SH-SY5Y (cell line): ENCODE data around the gene WDR70.

Experiments used
- GATA2 ChIP-seq: IDR thresholded peaks from 2 replicates; pipeline ENCODE4 v1.6.1; 2011; ENCODE audit warnings: mild to moderate bottlenecking, low read depth, low read length
- GATA3 ChIP-seq: IDR thresholded peaks from 2 replicates; pipeline ENCODE4 v1.6.1; 2011; ENCODE audit warnings: low read depth, mild to moderate bottlenecking, low read length, moderate library complexity

Gene WDR70

DNA sequence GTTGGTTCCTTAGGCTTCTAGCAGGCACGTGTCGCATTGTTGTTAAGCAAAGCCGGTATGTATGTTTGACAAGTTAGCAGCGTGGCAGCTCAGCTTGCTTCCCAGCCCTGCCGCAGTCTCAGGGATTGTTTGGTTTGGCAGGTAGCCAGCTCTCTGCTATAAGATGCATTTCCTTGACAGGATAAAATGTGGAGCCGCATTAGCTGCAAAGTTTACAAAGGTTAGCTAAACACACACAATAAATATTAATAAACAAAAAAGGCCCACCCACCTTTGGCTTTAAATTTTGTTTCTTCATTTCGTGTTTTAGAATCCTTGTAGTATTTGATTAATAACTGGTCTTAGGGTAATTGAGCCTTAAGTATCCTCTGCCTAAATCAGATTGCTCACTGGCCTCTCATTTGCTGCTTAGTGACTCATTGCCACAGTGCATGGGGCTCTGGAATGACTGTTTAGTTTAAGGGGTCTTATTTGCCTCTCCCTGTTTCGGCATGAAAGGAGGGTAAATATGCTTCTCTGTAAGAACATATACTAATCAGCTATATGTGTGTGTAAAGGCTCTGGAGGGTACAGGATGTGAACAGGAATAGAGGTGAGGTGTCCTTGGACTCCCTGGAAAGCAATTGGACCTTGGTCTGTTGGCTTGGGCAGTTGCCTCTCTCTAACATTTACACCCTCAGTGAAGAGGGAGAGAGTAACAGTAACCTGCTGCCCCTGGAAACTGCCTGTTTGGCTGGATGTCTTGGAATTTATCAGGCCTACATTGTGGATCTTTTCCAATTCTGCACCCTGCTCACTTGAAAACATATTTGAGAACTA lies 338.7 kb downstream of the WDR70 start:
- TF ChIP-seq GATA3 (no peak), GATA2 (no peak)

DNA sequence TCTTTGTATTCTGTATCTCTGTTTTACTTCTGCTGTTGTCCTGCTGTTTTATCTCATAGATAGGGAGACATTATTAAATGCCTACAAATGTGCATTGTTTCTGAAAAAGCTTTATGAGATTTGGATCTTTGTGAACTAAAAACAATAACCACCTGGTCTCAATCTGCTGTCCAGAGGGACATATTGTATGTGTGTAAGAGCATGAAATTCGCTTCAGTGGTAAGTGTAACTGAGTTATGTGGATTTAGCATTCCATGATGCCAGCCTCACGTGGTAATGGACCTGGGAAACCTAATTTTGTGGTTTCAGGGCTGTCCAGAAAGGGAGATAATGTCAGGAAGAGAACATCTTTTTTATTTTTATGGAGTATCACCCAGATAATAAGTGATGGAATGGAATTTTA lies 341.4 kb downstream of the WDR70 start:
- TF ChIP-seq GATA2 (peak; percentile 74), GATA3 (peak; percentile 92)

DNA sequence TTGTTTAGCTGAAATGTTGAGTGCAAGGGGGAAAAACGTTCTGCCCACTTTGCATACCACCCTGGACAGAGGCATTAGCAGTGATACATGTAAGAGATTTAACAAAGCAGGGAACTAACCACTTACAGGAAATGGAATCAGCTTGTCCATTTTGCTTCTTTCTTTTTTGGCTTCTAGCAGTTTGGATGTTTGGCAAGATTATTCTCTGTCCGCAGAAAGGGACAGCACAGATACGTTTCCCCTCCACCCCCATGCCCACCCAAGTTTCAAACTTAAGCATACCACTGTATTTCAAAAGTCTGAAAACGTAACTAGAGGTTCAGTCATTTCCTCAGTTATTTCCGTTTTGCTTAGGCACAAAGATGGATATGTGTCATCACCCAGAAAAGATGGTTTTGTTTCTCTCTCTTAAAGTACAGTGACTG lies 342.3 kb downstream of the WDR70 start:
- TF ChIP-seq GATA2 (no peak), GATA3 (no peak)

GRCh38 chr5:37722236-37723161 lies 343.4 kb downstream of the WDR70 start:
- TF ChIP-seq GATA3 (no peak), GATA2 (no peak)

- no peak for TF ChIP-seq GATA2
- no peak for TF ChIP-seq GATA3
Measured at GRCh38 chr5:37723162-37723961, 344.2 kb downstream of the WDR70 start.

- TF ChIP-seq GATA2 (no peak), GATA3 (no peak)
Measured at GRCh38 chr5:37724395-37725125, 345.4 kb downstream of the WDR70 start.

GRCh38 chr5:37725185-37725584 lies 346.1 kb downstream of the WDR70 start:
- no peak for TF ChIP-seq GATA2
- no peak for TF ChIP-seq GATA3

DNA sequence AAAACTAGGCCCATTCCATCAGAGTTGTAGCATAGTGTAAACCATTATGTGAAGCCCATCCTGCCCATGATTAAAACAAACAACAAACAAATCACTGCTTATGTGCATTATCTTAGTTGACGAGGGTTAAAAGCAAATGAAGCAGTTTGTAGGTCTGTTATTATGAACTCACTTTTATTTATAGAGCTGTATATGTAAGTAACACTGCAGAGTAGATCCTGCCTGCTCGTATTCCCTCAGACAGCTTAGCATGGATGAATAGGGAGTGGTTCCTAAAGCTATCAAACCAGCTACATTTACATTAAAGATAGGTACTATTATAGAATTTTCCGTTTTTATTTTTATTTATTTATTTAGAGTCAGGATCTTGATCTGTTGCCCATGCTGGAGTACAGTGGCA lies 348.1 kb downstream of the WDR70 start:
- TF ChIP-seq GATA3 (no peak), GATA2 (no peak)

- TF ChIP-seq GATA3 (no peak), GATA2 (no peak)
Measured at GRCh38 chr5:37730896-37731455, 351.9 kb downstream of the WDR70 start.

DNA sequence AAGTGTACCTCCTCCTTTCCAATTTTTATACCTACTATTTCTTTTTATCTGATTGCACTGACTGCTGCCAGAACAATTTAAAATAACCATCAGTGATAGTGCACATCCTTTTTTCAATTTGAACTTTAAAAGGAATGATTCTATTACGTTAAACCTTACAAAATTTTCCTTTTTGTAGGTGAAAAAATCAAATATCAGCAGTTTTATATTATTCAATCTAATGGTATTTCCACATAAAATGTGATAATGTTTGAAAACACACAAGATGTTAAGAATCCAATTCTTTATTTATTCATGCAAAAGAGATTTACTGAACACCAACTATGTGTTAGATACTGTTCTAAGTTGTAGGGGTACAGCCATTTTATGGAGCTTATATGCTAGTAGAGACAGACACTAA lies 355.0 kb downstream of the WDR70 start:
- TF ChIP-seq GATA3 (no peak), GATA2 (no peak)

DNA sequence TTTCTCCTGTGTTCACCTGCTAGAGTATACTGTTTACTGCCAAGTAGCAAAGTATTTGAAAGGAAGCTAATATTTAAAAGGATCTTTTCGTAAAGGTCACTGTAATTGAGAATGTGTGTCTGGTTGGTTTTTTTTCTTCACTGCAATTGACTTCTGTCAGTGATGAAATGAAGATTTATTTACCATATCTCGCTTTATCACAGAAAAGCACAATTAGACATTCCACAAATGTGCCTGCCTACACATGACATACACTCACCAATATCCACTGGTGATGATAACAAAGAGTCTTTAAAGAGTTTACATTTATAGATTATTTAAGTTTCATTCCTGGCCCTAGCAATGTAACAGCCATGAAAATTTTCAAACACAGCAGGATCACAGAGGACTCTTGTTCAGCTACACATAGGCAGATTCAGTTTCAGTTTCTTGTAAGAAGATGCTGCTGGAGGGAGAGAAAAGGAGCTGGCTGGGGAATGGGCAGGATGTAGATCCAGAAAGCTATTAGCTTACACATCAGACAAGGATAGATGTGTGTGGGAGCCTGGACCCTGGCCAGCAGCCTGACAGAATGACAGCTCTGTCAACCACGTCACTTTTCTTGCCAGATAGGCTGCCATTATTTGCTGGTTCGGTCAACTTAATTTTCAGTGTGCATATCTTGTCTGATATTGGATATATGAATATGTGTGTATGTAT lies 356.7 kb downstream of the WDR70 start:
- TF ChIP-seq GATA3 (no peak), GATA2 (no peak)

DNA sequence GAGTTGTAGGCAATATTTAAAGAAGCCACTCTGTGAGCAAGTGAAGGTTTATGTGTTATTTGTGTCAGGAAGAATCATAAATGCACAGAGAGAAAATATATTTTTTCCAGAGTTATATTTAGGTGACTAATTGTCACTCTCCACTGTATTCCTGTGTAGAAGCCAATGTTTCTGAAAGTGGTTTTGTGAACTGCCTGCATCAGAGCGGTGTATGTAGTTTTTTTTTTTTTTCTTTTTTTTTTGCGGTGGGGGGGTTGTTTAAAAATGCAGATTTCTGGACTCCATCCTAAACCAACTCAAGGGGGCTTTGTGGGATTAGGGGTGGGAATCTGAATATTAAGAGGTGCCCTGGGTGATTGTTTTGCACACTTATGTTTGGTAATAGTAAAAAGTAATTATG lies 357.3 kb downstream of the WDR70 start:
- TF ChIP-seq GATA2 (no peak), GATA3 (no peak)
